ENCODE measurements around the gene FCGR3A. TPM values are rescaled to one million over a fixed set of nuclear protein-coding genes. Genes with fewer than 3 reads are reported as not detected.
"Not testable (repeated sequence)": the region's sequence is repeated elsewhere in the genome, so short reads cannot be mapped to it uniquely, and the experiment has no call there.

FCGR3A gene
- total and polyA plus RNA-seq, 7 donors = 1.8 to 11.4 (median 4.7) TPM

DNA sequence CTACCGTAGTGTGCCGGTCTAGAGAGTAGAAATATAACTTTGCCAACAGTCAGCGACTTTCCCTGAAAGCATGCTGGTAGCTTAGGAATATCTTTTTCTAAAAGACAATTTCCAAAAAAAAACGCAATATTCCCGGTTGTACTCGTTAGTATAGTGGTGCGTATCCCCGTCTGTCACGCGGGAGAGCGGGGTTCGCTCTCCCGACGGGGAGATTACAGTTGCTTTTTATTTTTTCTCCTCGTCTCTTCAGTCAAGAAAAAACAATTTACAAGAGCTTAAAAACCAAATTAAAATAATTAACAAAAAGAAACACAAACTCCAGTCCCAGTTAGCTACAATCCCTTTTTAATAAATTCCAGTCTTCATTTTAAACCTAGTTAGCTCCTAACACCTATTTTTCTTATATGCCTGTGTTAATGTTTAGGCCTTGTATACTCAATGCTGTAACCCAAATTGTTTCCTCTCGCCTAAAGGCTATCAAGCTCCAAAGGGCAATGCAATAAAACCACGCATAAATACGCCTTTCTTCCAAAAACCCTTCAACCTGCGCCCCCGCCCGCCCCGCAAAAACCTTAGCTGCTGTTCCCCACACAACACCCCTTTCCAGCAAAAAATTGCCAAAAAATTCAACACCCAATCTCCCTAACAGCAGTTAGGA lies 17.5 kb downstream of the FCGR3A start:
- Histone ChIP-seq H3K4me3 (no peak overlapping the region), H3K4me1 (no peaks in the 10 kb centered on the region), H3K9me3 (no peaks in the 10 kb centered on the region), H3K27ac (no peak overlapping the region), H3K27me3 (ENCODE audit: insufficient read depth in 3 of 3, low read length in 2 of 3) (peaks cover 0 to 20% (median 0%) of the 10 kb centered on the region in 3 donors), H3K36me3 (ENCODE audit: insufficient read depth in 1 of 2, low read depth in 1 of 2) (no peaks in the 10 kb centered on the region)
- DNase-seq (no peak), ATAC-seq (no peak)
- 78 to 83% (median 79%) methylated on average over 22 of the region's 22 CpGs for WGBS, 3 donors
- intact Hi-C loops (cut with DNase I) = no loop called here
- TF ChIP-seq, protein P1, sequence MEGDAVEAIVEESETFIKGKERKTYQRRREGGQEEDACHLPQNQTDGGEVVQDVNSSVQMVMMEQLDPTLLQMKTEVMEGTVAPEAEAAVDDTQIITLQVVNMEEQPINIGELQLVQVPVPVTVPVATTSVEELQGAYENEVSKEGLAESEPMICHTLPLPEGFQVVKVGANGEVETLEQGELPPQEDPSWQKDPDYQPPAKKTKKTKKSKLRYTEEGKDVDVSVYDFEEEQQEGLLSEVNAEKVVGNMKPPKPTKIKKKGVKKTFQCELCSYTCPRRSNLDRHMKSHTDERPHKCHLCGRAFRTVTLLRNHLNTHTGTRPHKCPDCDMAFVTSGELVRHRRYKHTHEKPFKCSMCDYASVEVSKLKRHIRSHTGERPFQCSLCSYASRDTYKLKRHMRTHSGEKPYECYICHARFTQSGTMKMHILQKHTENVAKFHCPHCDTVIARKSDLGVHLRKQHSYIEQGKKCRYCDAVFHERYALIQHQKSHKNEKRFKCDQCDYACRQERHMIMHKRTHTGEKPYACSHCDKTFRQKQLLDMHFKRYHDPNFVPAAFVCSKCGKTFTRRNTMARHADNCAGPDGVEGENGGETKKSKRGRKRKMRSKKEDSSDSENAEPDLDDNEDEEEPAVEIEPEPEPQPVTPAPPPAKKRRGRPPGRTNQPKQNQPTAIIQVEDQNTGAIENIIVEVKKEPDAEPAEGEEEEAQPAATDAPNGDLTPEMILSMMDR (IDR thresholded peaks at IDR 0.05) = no peak

DNA sequence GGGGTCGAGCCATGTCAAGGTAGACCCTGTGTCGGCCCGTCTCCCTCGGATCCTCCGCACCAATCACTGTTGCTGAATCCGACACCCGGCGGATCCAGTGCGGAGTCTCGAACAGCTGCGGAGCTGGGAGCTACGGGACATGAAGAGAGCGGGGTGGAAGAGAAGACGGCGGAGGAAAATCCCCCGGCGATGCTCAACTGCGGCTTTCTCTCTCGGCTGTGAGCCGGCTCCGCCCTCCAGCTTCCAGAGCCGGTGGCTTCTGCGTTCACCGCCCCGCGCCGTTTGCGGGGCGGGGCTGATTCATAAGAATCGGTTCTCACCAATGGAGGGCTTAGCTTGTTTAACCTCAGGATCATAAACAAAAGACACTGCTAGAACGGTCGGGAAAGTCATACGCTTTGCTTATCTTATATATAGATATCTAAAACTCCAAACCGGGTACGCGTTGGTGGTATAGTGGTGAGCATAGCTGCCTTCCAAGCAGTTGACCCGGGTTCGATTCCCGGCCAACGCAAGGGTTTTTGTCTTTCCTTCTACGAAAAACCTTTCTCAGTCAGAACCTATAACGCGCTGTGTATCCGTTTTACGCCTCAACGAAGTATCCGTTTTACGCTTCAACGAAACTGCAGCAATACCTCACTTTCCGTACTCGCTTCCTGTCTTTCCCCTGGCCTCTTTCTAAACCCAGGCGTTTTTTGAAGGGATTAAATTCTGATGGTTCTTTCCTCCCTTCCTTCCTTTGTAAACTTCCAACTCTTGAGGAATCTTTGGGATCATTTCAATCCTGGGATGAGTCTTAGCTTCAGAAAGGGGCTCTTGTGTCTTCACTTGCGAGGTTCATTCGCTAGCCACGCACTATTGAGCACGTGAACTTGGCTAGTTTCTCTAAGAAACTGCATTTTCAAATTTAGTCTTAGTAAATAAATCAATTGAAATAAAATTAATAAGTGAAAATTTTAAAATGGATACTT lies 18.7 kb downstream of the FCGR3A start:
- H3K36me3 ChIP-seq (ENCODE audit: insufficient read depth in 1 of 2, low read depth in 1 of 2); H3K9me3 ChIP-seq; intact Hi-C loops (cut with DNase I); H3K4me1 ChIP-seq: not testable (repeated sequence)
- peaks cover 0 to 24% (median 0%) of the 10 kb centered on the region in 3 donors for H3K27me3 ChIP-seq (ENCODE audit: insufficient read depth in 3 of 3, low read length in 2 of 3)
- H3K4me3 ChIP-seq = peak overlapping the region; percentile 77
- WGBS, 3 donors = 1 to 3% (median 2%) methylated on average over 47 to 52 of the region's 56 CpGs
- ATAC-seq (peak; percentile 77 to 84 (median 80)), DNase-seq (peak; percentile 79 to 83)
- peak overlapping the region; percentile 65 for H3K27ac ChIP-seq

DNA sequence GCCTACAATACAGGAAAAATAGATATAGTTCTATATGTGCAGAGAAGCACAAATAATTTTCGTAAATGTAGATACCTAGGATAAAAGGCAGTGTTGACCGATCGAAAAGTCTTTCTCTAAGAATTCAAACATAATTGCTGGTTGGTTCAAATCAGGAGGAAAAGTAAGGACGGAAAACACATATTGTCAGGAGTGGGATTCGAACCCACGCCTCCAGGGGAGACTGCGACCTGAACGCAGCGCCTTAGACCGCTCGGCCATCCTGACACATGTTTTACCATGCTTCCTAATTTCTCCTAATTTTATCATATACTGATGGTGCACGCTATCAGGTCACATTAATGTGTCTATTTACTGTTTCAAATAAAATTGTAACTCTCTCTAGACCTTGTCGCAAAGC lies 19.5 kb downstream of the FCGR3A start:
- Histone ChIP-seq H3K4me3 (peak overlapping the region; percentile 77), H3K27me3 (ENCODE audit: insufficient read depth in 3 of 3, low read length in 2 of 3) (peaks cover 0 to 24% (median 0%) of the 10 kb centered on the region in 3 donors), H3K27ac (peak overlapping the region; percentile 65)
- H3K36me3 ChIP-seq (ENCODE audit: insufficient read depth in 1 of 2, low read depth in 1 of 2); intact Hi-C loops (cut with DNase I); H3K4me1 ChIP-seq; H3K9me3 ChIP-seq: not testable (repeated sequence)
- WGBS, 3 donors = 0 to 1% (median 1%) methylated on average over 12 to 13 of the region's 13 CpGs
- ATAC-seq (peak; percentile 81 to 87 (median 83)), DNase-seq (peak; percentile 52 to 62)

DNA sequence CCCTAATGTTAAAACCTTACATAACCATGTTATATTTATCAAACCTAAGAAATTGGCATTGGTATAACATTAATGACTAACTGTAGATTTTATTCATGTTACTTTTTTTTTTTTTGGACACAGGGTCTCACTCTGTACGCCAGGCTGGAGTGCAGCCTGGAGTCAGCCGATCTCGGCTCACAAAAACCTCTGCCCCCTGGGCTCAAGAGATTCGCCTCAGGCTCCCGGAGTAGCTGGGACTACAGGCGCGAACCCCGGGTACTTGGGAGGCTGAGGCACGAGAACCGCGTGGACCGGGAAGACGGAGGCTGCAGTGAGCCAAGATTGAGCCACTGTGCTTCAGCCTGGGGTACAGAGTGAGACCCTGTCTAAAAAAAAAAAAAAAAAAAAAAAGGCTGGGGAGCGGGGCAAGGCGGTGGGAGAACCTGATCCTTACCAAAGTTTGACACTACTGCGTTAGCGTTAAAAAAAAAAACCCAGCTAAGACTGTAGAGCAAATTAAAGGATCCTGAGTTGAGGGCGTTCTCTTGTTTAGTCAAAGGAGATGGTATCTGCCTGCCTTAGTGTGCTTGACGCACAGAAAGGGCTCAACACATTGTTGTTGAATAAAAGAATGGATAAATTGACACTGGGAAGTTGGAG lies 20.0 kb downstream of the FCGR3A start:
- H3K4me1 ChIP-seq; intact Hi-C loops (cut with DNase I); H3K36me3 ChIP-seq (ENCODE audit: insufficient read depth in 1 of 2, low read depth in 1 of 2); H3K9me3 ChIP-seq; DNase-seq; H3K27ac ChIP-seq: not testable (repeated sequence)
- ATAC-seq = peak in 3 of 4 donors; percentile 1 to 34 (median 5)
- Histone ChIP-seq H3K27me3 (ENCODE audit: insufficient read depth in 3 of 3, low read length in 2 of 3) (peaks cover 0 to 24% (median 0%) of the 10 kb centered on the region in 3 donors), H3K4me3 (peak overlapping the region; percentile 77)
- 17 to 29% (median 26%) methylated on average over 17 to 19 of the region's 19 CpGs for WGBS, 3 donors

DNA sequence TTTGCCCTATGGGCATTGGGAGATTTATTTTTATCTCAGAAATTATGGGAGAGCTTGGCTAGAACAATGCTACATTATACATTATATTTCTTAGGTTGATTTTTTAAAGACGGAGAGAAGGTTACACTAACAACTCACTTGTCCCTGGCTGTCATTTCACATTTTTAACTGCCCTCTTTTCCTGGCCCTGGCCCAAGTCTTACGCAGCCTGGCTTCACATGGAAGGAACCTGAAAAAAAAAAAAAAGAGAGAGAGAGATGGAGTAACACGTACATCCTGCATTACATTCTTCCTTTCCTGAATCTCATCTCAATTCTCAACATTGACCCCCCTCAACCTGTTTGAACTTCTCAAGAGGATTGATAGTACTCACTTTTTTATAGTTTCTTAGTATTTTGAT lies 21.1 kb downstream of the FCGR3A start:
- H3K9me3 ChIP-seq; intact Hi-C loops (cut with DNase I); H3K36me3 ChIP-seq (ENCODE audit: insufficient read depth in 1 of 2, low read depth in 1 of 2); ATAC-seq; H3K4me1 ChIP-seq; H3K27ac ChIP-seq; H3K4me3 ChIP-seq: not testable (repeated sequence)
- peaks cover 0 to 24% (median 0%) of the 10 kb centered on the region in 3 donors for H3K27me3 ChIP-seq (ENCODE audit: insufficient read depth in 3 of 3, low read length in 2 of 3)
- DNase-seq = peak; percentile 45 to 64
- 14 to 35% (median 19%) methylated on average over 3 of the region's 3 CpGs for WGBS, 3 donors

DNA sequence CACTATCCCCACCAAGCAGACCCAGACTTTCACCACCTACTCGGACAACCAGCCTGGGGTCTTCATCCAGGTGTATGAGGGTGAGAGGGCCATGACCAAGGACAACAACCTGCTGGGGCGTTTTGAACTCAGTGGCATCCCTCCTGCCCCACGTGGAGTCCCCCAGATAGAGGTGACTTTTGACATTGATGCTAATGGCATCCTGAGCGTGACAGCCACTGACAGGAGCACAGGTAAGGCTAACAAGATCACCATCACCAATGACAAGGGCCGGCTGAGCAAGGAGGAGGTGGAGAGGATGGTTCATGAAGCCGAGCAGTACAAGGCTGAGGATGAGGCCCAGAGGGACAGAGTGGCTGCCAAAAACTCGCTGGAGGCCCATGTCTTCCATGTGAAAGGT lies 23.7 kb downstream of the FCGR3A start:
- intact Hi-C loops (cut with DNase I); DNase-seq; H3K4me1 ChIP-seq; H3K4me3 ChIP-seq; H3K9me3 ChIP-seq; H3K27ac ChIP-seq; ATAC-seq; H3K36me3 ChIP-seq (ENCODE audit: insufficient read depth in 1 of 2, low read depth in 1 of 2): not testable (repeated sequence)
- H3K27me3 ChIP-seq (ENCODE audit: insufficient read depth in 3 of 3, low read length in 2 of 3) = peaks cover 0 to 13% (median 0%) of the 10 kb centered on the region in 3 donors
- WGBS, 3 donors = 70 to 81% (median 80%) methylated on average over 7 of the region's 7 CpGs

DNA sequence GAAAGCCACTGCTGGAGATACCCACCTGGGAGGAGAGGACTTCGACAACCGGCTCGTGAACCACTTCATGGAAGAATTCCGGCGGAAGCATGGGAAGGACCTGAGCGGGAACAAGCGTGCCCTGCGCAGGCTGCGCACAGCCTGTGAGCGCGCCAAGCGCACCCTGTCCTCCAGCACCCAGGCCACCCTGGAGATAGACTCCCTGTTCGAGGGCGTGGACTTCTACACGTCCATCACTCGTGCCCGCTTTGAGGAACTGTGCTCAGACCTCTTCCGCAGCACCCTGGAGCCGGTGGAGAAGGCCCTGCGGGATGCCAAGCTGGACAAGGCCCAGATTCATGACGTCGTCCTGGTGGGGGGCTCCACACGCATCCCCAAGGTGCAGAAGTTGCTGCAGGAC lies 24.3 kb downstream of the FCGR3A start:
- WGBS, 3 donors = 40 to 52% (median 44%) methylated on average over 12 to 21 of the region's 23 CpGs
- DNase-seq = peak in 1 of 2 donors; percentile 56
- not testable (repeated sequence) for ATAC-seq

DNA sequence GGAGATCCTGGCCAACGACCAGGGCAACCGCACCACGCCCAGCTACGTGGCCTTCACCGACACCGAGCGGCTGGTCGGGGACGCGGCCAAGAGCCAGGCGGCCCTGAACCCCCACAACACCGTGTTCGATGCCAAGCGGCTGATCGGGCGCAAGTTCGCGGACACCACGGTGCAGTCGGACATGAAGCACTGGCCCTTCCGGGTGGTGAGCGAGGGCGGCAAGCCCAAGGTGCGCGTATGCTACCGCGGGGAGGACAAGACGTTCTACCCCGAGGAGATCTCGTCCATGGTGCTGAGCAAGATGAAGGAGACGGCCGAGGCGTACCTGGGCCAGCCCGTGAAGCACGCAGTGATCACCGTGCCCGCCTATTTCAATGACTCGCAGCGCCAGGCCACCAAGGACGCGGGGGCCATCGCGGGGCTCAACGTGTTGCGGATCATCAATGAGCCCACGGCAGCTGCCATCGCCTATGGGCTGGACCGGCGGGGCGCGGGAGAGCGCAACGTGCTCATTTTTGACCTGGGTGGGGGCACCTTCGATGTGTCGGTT lies 24.8 kb downstream of the FCGR3A start:
- H3K27me3 ChIP-seq (ENCODE audit: insufficient read depth in 3 of 3, low read length in 2 of 3) = peaks cover 0 to 13% (median 0%) of the 10 kb centered on the region in 3 donors
- H3K4me1 ChIP-seq; H3K27ac ChIP-seq; H3K36me3 ChIP-seq (ENCODE audit: insufficient read depth in 1 of 2, low read depth in 1 of 2); H3K9me3 ChIP-seq; intact Hi-C loops (cut with DNase I): not testable (repeated sequence)
- peak overlapping the region; percentile 81 for H3K4me3 ChIP-seq
- ATAC-seq = peak; percentile 27 to 60 (median 46)
- WGBS, 3 donors = 5 to 9% (median 8%) methylated on average over 20 to 41 of the region's 55 CpGs
- peak in 1 of 2 donors; percentile 52 for DNase-seq

More for the DNA sequence above, 24.3 kb downstream of the FCGR3A start:
- H3K36me3 ChIP-seq (ENCODE audit: insufficient read depth in 1 of 2, low read depth in 1 of 2); H3K4me1 ChIP-seq; intact Hi-C loops (cut with DNase I); H3K9me3 ChIP-seq; H3K27ac ChIP-seq: not testable (repeated sequence)
- Histone ChIP-seq H3K27me3 (ENCODE audit: insufficient read depth in 3 of 3, low read length in 2 of 3) (peaks cover 0 to 13% (median 0%) of the 10 kb centered on the region in 3 donors), H3K4me3 (peak overlapping the region; percentile 81)

DNA sequence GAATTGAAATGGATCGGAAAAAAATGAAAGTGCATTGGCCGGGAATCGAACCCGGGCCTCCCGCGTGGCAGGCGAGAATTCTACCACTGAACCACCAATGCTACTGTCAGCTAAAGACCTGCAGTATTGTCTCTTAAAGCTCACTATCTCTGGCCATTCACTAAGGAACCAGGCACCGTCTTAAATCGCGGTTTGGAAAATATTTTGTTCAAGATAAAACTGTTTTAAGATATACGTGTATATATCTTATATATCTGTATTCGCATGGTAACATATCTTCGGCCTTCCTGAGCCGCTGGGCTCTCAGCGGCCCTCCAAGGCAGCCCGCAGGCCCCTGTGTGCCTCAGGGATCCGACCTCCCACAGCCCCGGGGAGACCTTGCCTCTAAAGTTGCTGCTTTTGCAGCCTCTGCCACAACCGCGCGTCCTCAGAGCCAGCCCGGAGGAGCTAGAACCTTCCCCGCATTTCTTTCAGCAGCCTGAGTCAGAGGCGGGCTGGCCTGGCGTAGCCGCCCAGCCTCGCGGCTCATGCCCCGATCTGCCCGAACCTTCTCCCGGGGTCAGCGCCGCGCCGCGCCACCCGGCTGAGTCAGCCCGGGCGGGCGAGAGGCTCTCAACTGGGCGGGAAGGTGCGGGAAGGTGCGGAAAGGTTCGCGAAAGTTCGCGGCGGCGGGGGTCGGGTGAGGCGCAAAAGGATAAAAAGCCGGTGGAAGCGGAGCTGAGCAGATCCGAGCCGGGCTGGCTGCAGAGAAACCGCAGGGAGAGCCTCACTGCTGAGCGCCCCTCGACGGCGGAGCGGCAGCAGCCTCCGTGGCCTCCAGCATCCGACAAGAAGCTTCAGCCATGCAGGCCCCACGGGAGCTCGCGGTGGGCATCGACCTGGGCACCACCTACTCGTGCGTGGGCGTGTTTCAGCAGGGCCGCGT lies 25.5 kb downstream of the FCGR3A start, which contains the start of gene HSPA6:
Gene HSPA6 (plus strand): TSS at position 724 of the 925 bp plus-strand sequence. CDS start 119 bp downstream, at position 843.
- Histone ChIP-seq H3K4me3 (peak within 1 kb of the TSS; percentile 81), H3K27ac (peak within 1 kb of the TSS; percentile 68)
- H3K4me1 ChIP-seq; intact Hi-C loops (cut with DNase I); H3K9me3 ChIP-seq; H3K36me3 ChIP-seq (ENCODE audit: insufficient read depth in 1 of 2, low read depth in 1 of 2); H3K27me3 ChIP-seq (ENCODE audit: insufficient read depth in 3 of 3, low read length in 2 of 3): not testable (repeated sequence)
- DNase-seq (peak; percentile 65 to 74), ATAC-seq (peak; percentile 87 to 88 (median 88))
- WGBS, 3 donors = 0 to 1% (median 1%) methylated on average over 57 to 63 of the region's 72 CpGs
